GM21717 (cell line): ENCODE data around the gene UPB1.

ENCODE experiments used
- ATAC-seq: cut with Tn5 transposase; IDR thresholded peaks from one replicate; pipeline ENCODE4 v1.9.1; 2021; ENCODE audit warnings: mild to moderate bottlenecking, moderate library complexity; ENCODE audit not compliant: unreplicated experiment

Gene UPB1

DNA sequence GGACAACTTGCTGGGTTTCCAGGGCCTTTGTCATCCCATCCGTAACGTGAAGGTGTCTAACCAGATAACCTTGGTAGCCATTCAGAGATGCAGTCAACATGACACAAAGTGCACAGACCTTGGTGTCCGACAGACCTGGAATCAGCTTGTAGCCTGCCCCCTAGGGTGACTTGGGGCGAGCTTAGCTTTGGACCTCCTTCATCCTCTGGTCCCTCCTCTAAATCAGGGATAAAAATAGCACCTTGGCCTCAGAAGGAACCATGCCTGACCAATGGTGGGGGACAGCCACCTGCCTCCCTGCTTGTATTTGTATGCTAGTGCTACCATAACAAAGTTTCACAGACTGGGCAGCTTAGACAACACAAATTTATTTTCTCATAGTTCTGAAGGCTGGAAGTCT lies 64.3 kb downstream of the UPB1 start:
- ATAC-seq: no peak

GRCh38 chr22:24563246-24563645 lies 68.1 kb downstream of the UPB1 start:
- no peak for ATAC-seq

- ATAC-seq: no peak
Measured at GRCh38 chr22:24564376-24565058, 69.4 kb downstream of the UPB1 start.

DNA sequence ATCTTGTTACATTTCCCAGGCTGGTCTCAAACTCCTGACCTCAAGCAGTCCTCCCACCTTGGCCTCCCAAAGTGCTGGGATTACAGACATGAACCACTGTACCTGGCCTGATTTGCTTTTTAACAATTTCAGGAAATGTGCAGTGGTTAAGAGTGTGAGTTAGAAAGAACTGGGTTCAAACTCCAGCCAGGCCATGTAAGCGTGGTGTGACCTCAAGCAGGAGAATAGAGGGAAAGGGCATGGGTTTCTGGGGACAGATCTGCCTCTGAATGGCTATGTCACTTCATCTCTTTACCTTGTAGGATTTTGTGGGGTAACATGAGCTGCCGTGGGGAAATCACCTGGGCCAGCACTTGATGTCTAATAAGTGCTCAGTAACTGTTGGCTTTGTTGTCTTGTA lies 69.9 kb downstream of the UPB1 start:
- no peak for ATAC-seq

DNA sequence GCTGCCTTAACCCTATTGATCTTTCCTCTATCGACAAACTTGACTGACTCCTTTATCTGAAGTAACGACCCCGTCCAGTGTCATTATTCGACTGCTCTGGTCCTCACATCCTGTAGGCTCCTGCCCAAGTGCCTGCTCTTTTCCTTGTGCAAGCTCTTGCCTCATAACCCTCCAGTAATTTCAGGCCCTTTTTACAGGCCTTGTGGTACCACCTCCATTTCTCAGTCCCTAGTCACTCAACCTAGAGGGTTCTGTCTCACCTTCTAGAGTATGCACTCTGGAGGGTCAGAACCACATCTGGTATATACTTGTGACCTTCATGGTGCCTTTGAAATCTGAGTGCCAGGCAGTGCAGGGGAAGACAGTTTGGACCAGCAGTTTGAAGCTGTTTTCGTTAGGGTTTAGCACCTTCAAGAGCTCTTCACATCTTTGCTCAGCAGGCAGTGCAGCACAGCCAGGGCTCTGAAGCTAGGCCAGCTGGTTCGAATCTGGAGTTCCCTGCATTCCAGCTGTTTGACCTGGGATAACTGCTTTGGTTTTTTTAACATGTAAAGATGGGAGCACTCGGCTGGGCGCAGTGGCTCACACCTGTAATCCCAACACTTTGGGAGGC lies 71.9 kb downstream of the UPB1 start:
- no peak for ATAC-seq

GRCh38 chr22:24567668-24568067 lies 72.5 kb downstream of the UPB1 start:
- ATAC-seq: no peak

DNA sequence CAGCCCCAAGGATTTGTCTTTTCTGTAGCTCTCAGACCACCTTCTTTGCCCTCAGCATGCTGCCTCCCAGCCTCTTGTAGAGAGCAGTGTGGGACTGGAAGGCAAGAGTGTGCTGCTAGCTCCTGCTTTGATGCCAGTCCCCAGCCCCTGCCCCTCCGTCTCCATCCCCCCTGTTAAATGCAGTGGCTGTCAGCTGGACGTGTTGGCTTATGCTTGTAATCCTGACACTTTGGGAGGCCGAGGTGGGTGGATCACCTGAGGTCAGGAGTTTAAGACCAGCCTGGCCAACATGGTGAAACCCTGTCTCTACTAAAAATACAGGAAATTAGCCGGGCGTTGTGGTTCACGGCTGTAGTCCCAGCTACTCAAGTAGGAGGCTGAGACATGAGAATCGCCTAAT lies 76.1 kb downstream of the UPB1 start:
- no peak for ATAC-seq

DNA sequence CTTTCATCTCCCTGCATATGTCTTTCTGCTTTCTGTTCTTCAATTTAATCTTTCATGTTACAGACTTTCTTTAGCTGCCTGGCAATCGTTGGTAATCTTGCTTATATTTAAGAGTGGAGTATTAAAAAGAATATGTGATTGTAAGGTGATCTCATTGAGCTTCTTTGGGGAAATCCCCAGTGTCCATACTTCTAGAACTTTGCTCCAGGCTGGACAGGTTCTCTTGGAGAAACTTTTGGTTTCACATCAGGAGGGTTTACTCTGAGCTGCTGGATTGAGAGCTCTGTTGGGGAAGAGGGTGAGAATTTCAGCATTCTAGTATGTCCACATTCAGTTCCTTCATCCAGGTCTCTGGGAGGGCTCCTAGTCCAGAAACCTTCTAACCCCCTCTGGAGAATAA lies 81.6 kb downstream of the UPB1 start:
- ATAC-seq: no peak
